ENCODE data around the gene BAZ1B. TPM values are rescaled to one million over a fixed set of nuclear protein-coding genes. Genes with fewer than 3 reads are reported as not detected.

BAZ1B gene
- total and polyA plus RNA-seq, 9 donors = 33.4 to 89.7 (median 58.7) TPM

DNA sequence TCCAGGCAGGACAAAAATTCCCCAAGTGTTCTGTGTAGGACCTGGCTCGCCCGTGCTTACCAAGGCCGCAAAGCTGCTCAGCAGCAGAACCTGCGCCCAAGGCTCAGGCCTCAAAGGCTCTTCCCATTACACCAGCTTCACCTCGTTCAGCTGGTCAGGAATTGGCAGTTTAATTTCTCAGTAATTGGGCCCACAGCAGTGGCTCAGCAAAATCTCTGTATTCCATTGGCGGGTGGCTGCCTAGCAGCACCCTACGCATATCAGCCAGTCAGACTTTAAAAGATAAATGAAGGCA lies 82.7 kb downstream of the BAZ1B start:
- intact Hi-C loops (cut with DNase I) = no loop called here
- H3K27me3 ChIP-seq = no peaks in the 10 kb centered on the region
- TF ChIP-seq, protein P1, sequence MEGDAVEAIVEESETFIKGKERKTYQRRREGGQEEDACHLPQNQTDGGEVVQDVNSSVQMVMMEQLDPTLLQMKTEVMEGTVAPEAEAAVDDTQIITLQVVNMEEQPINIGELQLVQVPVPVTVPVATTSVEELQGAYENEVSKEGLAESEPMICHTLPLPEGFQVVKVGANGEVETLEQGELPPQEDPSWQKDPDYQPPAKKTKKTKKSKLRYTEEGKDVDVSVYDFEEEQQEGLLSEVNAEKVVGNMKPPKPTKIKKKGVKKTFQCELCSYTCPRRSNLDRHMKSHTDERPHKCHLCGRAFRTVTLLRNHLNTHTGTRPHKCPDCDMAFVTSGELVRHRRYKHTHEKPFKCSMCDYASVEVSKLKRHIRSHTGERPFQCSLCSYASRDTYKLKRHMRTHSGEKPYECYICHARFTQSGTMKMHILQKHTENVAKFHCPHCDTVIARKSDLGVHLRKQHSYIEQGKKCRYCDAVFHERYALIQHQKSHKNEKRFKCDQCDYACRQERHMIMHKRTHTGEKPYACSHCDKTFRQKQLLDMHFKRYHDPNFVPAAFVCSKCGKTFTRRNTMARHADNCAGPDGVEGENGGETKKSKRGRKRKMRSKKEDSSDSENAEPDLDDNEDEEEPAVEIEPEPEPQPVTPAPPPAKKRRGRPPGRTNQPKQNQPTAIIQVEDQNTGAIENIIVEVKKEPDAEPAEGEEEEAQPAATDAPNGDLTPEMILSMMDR (IDR thresholded peaks at IDR 0.05) = no peak
- TF ChIP-seq EP300 (IDR thresholded peaks at IDR 0.05) = no peak
- no peak for TF ChIP-seq POLR2A (IDR thresholded peaks at IDR 0.05)
- H3K36me3 ChIP-seq = no peaks in the 10 kb centered on the region
- no peak overlapping the region for H3K27ac ChIP-seq
- no peak for DNase-seq
- no peaks in the 10 kb centered on the region for H3K9me3 ChIP-seq
- peaks cover 1% of the 10 kb centered on the region for H3K4me1 ChIP-seq (ENCODE audit: insufficient read depth)
- WGBS, 3 donors = 84 to 91% (median 88%) methylated on average over 7 of the region's 7 CpGs
- no peak overlapping the region for H3K4me3 ChIP-seq

DNA sequence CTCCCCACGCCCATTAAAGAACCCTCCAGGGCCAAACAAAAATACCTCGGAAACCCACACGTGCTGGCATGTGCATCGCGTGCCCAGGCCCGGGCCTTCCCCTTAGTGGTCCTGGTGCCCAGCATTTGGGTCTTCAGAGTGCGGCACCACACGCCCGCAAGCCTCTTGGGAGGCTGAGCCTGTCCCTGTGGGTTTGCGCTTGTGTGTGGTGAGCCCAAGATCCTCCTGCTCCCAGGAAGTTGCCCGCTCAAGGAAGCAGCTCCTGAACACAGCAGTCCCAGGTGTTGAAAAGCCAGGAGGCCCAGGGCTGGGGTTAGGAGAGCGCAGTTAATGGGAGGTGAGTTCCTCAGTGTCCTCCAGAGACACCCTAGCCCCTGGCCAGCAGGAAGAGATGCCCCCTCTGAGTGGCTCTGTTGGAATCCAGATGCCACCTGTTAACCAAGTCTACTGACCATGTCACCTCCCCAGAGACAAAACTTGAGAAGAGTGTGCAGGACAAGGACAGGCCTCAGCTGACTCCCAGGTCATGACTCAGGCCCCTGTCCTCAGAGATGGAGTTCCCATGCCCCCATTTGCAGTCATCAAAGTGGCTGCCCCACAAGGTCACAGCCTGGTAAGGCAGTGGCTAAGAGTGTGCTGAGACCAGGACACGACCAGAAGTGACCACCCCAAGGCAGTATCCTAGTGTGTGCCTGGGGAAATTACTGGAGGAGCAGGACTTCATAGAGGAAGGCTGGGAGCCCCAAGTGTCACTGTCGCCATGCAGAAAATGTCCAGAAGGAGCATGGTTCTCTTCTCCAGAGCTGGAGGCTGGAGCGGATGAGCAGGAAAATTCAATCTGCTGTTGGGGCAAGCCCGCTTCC lies 83.3 kb downstream of the BAZ1B start:
- WGBS, 3 donors = 73 to 82% (median 76%) methylated on average over 16 of the region's 16 CpGs
- no peak for TF ChIP-seq EP300 (IDR thresholded peaks at IDR 0.05)
- TF ChIP-seq POLR2A (IDR thresholded peaks at IDR 0.05) = no peak
- TF ChIP-seq, protein P1 (IDR thresholded peaks at IDR 0.05) = no peak
- no peak overlapping the region for H3K4me3 ChIP-seq

DNA sequence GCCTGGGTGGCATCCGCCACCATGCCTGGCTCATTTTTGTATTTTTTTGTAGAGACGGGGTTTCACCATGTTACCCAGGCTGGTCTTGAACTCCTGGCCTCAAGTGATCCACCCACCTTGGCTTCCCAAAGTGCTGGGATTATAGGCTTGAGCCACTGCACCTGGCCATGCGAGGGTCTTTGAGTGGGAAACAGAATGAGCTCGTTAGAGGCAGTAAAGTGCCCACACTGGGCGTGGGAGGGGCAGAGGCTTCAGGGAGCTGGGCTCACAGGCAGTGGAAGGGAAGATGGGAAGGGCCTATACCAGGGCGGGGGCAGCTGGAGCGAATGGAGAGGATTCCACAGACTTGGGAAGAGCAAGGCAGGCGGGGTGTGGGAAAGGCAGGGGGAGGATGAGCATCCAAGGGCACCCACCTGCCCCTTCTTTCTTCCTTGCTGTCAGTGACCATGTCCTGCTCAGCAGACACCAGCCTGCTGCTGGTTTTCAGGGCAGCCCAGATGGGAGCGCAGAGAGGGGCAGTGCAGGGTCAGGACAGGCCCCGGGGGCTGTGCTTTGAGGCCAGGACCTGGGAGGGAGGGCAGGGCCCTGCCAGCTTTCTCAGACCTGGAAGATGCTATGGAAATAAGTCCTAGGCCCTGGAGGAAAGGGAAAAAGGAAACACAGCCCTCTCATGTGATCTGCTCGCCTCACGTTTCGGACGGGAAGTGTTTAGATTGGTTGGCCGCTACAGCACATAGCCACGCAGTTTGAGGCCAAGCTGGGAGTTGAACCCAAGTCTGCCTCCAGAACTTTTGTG lies 84.3 kb downstream of the BAZ1B start:
- intact Hi-C loops (cut with DNase I) = no loop called here
- TF ChIP-seq, protein P1 (IDR thresholded peaks at IDR 0.05) = no peak
- TF ChIP-seq EP300 (IDR thresholded peaks at IDR 0.05) = no peak
- TF ChIP-seq POLR2A (IDR thresholded peaks at IDR 0.05) = no peak
- H3K27ac ChIP-seq = no peak overlapping the region
- 25 to 42% (median 37%) methylated on average over 16 of the region's 16 CpGs for WGBS, 3 donors
- H3K4me1 ChIP-seq (ENCODE audit: insufficient read depth) = peaks cover 4% of the 10 kb centered on the region
- no peaks in the 10 kb centered on the region for H3K36me3 ChIP-seq
- H3K27me3 ChIP-seq = no peaks in the 10 kb centered on the region
- no peak for DNase-seq
- no peak overlapping the region for H3K4me3 ChIP-seq
- H3K9me3 ChIP-seq = no peaks in the 10 kb centered on the region

More for the DNA sequence above, 83.3 kb downstream of the BAZ1B start:
- intact Hi-C loops (cut with DNase I) = no loop called here
- Histone ChIP-seq H3K9me3 (no peaks in the 10 kb centered on the region), H3K27me3 (no peaks in the 10 kb centered on the region), H3K4me1 (ENCODE audit: insufficient read depth) (peaks cover 4% of the 10 kb centered on the region), H3K27ac (no peak overlapping the region), H3K36me3 (no peaks in the 10 kb centered on the region)
- no peak for DNase-seq

DNA sequence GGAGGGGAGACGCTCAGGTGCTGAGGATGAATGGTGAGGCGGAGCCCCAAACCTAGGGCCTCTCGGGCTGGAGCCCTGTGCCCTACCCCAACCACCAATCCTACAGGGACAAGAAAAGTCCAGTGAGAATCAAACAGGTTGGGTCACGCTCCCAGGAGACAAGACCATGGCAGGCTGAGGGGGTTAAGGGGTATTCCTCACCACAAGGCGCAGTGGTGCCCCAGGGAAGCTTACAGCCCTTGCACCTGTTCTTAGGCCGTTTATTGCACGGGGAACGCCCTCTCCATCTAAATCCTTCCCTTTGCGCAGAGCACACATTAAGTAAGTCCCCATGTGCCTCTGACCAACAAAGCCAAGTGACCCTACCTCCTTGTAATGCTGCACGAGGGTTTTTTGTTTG lies 85.0 kb downstream of the BAZ1B start:
- Histone ChIP-seq H3K27me3 (no peaks in the 10 kb centered on the region), H3K9me3 (no peaks in the 10 kb centered on the region), H3K27ac (no peak overlapping the region), H3K36me3 (no peaks in the 10 kb centered on the region), H3K4me1 (ENCODE audit: insufficient read depth) (peaks cover 4% of the 10 kb centered on the region), H3K4me3 (no peak overlapping the region)
- TF ChIP-seq POLR2A (IDR thresholded peaks at IDR 0.05) (no peak), EP300 (IDR thresholded peaks at IDR 0.05) (no peak)
- TF ChIP-seq, protein P1 (IDR thresholded peaks at IDR 0.05) = no peak
- intact Hi-C loops (cut with DNase I) = no loop called here
- no peak for DNase-seq
- 65 to 78% (median 75%) methylated on average over 10 of the region's 10 CpGs for WGBS, 3 donors

Measured in ovary (tissue), 9 donors.